B cell (primary cell): ENCODE measurements around the gene METTL9. TPM values are rescaled to one million over a fixed set of nuclear protein-coding genes. Genes with fewer than 3 reads are reported as not detected.

Source experiments
- ATAC-seq: fragments of 200-7000 bp; cut with Tn5 transposase; one replicate; pipeline ENCODE4 v1.10.0; 2021; ENCODE audit warnings: low read depth, mild to moderate bottlenecking, moderate number of reproducible peaks, moderate library complexity
- CTCF ChIA-PET: fragments of 350-600 bp; sonication (Branson Sonifier 250); formaldehyde crosslinking; loops from one replicate; lab custom pipeline; 2021; ENCODE audit warnings: antibody characterized with exemption, inconsistent platforms; lab: Charles Lee
- POLR2A ChIA-PET: fragments of 350-600 bp; sonication (Branson Sonifier 250); formaldehyde crosslinking; loops from one replicate; lab custom pipeline; 2021; ENCODE audit warnings: antibody characterized with exemption; lab: Charles Lee
- DNase-seq: peaks from one replicate; pipeline ENCODE4 v3.0.0; 2013
- H2AFZ ChIP-seq: 2 replicates; pipeline ENCODE4 v1.6.1; 2012; ENCODE audit warnings: mild to moderate bottlenecking, low read depth, low read length; ENCODE audit not compliant: insufficient read depth, poor library complexity, severe bottlenecking
- H3K27ac ChIP-seq, 2 donors: 1 replicate in 1 of 2; 2 replicates in 1 of 2; pipeline ENCODE4 v1.5.1; 2012 to 2013; ENCODE audit warnings: low read length in 2 of 2, mild to moderate bottlenecking in 2 of 2, moderate library complexity in 1 of 2
- H3K27me3 ChIP-seq, 4 experiments: fragments of 200-600 bp in 1 of 4; sonication (generic) in 1 of 4; replicated peaks in 1 of 4; 1 replicate in 2 of 4; 2 replicates in 2 of 4; pipeline versions ENCODE4 v1.6.1 to v1.7.0; 2013 to 2016; ENCODE audit warnings: low read length in 3 of 4, mild to moderate bottlenecking in 2 of 4, mixed read lengths in 1 of 4, moderate library complexity in 1 of 4; ENCODE audit not compliant: insufficient read depth in 4 of 4, control insufficient read depth in 3 of 4; ENCODE audit errors: control extremely low read depth in 1 of 4
- H3K36me3 ChIP-seq, 2 experiments: replicated peaks in 1 of 2; 1 replicate in 1 of 2; 2 replicates in 1 of 2; pipeline versions ENCODE4 v1.6.1 to v1.7.1; 2013; ENCODE audit warnings: low read length in 1 of 2; ENCODE audit not compliant: insufficient read depth in 2 of 2, control insufficient read depth in 1 of 2; ENCODE audit errors: control extremely low read depth in 1 of 2, extremely low read depth in 1 of 2
- H3K4me1 ChIP-seq, 2 donors: fragments of 200-600 bp in 1 of 2; sonication (generic) in 1 of 2; 1 replicate in 1 of 2; 2 replicates in 1 of 2; pipeline versions ENCODE4 v1.5.1 to v1.6.1; 2013 to 2017; ENCODE audit warnings: low read length in 2 of 2; ENCODE audit not compliant: control insufficient read depth in 2 of 2, insufficient read depth in 2 of 2
- H3K4me2 ChIP-seq: replicated peaks from 2 replicates; pipeline ENCODE3; 2012; ENCODE audit warnings: mild to moderate bottlenecking, low read depth, low read length; ENCODE audit not compliant: poor library complexity, severe bottlenecking
- H3K4me3 ChIP-seq, 5 experiments: fragments of 200-600 bp in 1 of 5; sonication (generic) in 1 of 5; 1 replicate in 3 of 5; 2 replicates in 2 of 5; pipeline versions ENCODE4 v1.5.1 to v1.7.0; 2011 to 2016; ENCODE audit warnings: low read length in 4 of 5, mild to moderate bottlenecking in 4 of 5, low read depth in 2 of 5, control low read depth in 1 of 5, moderate library complexity in 1 of 5; ENCODE audit not compliant: insufficient read depth in 1 of 5; ENCODE audit errors: control extremely low read depth in 1 of 5, extremely low read depth in 1 of 5
- H3K79me2 ChIP-seq: fragments of 200-600 bp; sonication (generic); one replicate; pipeline ENCODE4 v1.6.0; 2016; ENCODE audit warnings: low read length; ENCODE audit not compliant: control insufficient read depth, insufficient read depth
- H3K9ac ChIP-seq: fragments of 200-600 bp; sonication (generic); 2 replicates; pipeline ENCODE4 v1.6.1; 2017; ENCODE audit warnings: mild to moderate bottlenecking, low read length, moderate library complexity
- H3K9me3 ChIP-seq, 3 donors: one replicate each; pipeline versions ENCODE4 v1.6.1 to v1.7.1; 2013; ENCODE audit warnings: low read length in 2 of 3; ENCODE audit not compliant: control insufficient read depth in 2 of 3, insufficient read depth in 1 of 3; ENCODE audit errors: control extremely low read depth in 1 of 3
- H4K20me1 ChIP-seq: 2 replicates; pipeline ENCODE4 v1.6.0; 2012; ENCODE audit warnings: mild to moderate bottlenecking, low read length; ENCODE audit not compliant: insufficient read depth, control insufficient read depth, poor library complexity, severe bottlenecking
- H3K27ac Mint-ChIP-seq: one replicate; pipeline ENCODE4 v1.8.0; 2021; ENCODE audit warnings: mixed read lengths
- H3K27me3 Mint-ChIP-seq: one replicate; pipeline ENCODE4 v1.8.0; 2021; ENCODE audit warnings: mixed read lengths
- H3K4me1 Mint-ChIP-seq: one replicate; pipeline ENCODE4 v1.8.0; 2021; ENCODE audit warnings: mixed read lengths
- H3K4me3 Mint-ChIP-seq: one replicate; pipeline ENCODE4 v1.8.0; 2021; ENCODE audit warnings: mixed read lengths
- H3K9me3 Mint-ChIP-seq: one replicate; pipeline ENCODE4 v1.8.0; 2022; ENCODE audit warnings: mixed read lengths; ENCODE audit not compliant: insufficient read depth
- EZH2 ChIP-seq: IDR thresholded peaks from 2 replicates; pipeline ENCODE4 v1.6.1; 2012; ENCODE audit warnings: borderline replicate concordance, low read depth, mild to moderate bottlenecking, moderate library complexity, low read length; ENCODE audit not compliant: insufficient read depth, poor library complexity, severe bottlenecking
- WGBS: methylation state at CpG from one replicate; pipeline ENCODE4 v1.1.5; 2013; ENCODE audit warnings: missing lambda C conversion rate; ENCODE audit not compliant: insufficient coverage; 5-methylcytosine and 5-hydroxymethylcytosine counted together
- intact Hi-C: fragments of 100-400 bp; cut with micrococcal nuclease; formaldehyde crosslinking; loops from one replicate; pipeline ENCODE4 v1.10.0; 2022
- polyA plus RNA-seq: library from polyadenylated mRNA; depleted of rRNA; stranded (reverse); fragments of >200 nt; gene quantifications from 2 replicates; pipeline ENCODE4 v1.2.3, GENCODE V29; 2012
- total RNA-seq, 2 donors: library from RNA; stranded (reverse); fragments of 120-200 nt in 1 of 2; gene quantifications; 1 replicate in 1 of 2; 2 replicates in 1 of 2; pipeline versions ENCODE4 v1.2.3 to v1.2.4, GENCODE V29; 2013 to 2022
- TF ChIP-seq, protein P1 (sequence below): fragments of 200-600 bp; IDR thresholded peaks from one replicate; pipeline ENCODE4 v1.8.0; 2022; ENCODE audit warnings: antibody characterized with exemption, mild to moderate bottlenecking

Gene METTL9
- total and polyA plus RNA-seq, 2 donors (not counting 1 experiment from before 2014, with no cell fraction given), result 34.0 to 57.7 TPM

GRCh38 chr16:21654466-21654865 is 55.1 kb downstream of the METTL9 start:
- no CpG with 5 or more reads among the region's 1 CpG for WGBS
- H3K36me3 ChIP-seq, result peaks cover 0 to 5% of the 10 kb centered on the region in 2 experiments
- Mint-ChIP-seq H3K4me3 (no peak overlapping the region), H3K4me1 (peaks cover 78% of the 10 kb centered on the region), H3K9me3 (no peaks in the 10 kb centered on the region), H3K27ac (no peak overlapping the region), H3K27me3 (no peaks in the 10 kb centered on the region)
- ChIA-PET CTCF (interaction anchor here (7.8 kb wide), 1 partner anchor 9 kb away, joined by 159 read pairs; no protein-coding TSS in a partner anchor), POLR2A (interaction anchor here (1.1 kb wide), 1 partner anchor 9 kb away, joined by 4 read pairs; no protein-coding TSS in a partner anchor)
- ATAC-seq (no peak), DNase-seq (no peak)
- H2AFZ ChIP-seq, result no peak overlapping the region
- peaks cover 69 to 74% of the 10 kb centered on the region in 2 donors for H3K4me1 ChIP-seq
- no peak overlapping the region for H3K27ac ChIP-seq
- H3K4me3 ChIP-seq, result no peak overlapping the region
- no peak overlapping the region for H3K4me2 ChIP-seq
- H3K27me3 ChIP-seq, result no peaks in the 10 kb centered on the region
- H3K9ac ChIP-seq, result no peak overlapping the region
- TF ChIP-seq, protein P1, sequence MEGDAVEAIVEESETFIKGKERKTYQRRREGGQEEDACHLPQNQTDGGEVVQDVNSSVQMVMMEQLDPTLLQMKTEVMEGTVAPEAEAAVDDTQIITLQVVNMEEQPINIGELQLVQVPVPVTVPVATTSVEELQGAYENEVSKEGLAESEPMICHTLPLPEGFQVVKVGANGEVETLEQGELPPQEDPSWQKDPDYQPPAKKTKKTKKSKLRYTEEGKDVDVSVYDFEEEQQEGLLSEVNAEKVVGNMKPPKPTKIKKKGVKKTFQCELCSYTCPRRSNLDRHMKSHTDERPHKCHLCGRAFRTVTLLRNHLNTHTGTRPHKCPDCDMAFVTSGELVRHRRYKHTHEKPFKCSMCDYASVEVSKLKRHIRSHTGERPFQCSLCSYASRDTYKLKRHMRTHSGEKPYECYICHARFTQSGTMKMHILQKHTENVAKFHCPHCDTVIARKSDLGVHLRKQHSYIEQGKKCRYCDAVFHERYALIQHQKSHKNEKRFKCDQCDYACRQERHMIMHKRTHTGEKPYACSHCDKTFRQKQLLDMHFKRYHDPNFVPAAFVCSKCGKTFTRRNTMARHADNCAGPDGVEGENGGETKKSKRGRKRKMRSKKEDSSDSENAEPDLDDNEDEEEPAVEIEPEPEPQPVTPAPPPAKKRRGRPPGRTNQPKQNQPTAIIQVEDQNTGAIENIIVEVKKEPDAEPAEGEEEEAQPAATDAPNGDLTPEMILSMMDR, result no peak
- TF ChIP-seq EZH2, result no peak
- no peaks in the 10 kb centered on the region for H4K20me1 ChIP-seq
- intact Hi-C loops, result no loop called here
- peaks cover 0 to 6% (median 0%) of the 10 kb centered on the region in 3 donors for H3K9me3 ChIP-seq
- peaks cover 15% of the 10 kb centered on the region for H3K79me2 ChIP-seq

GRCh38 chr16:21654881-21655280 is 55.5 kb downstream of the METTL9 start:
- H4K20me1 ChIP-seq, result no peaks in the 10 kb centered on the region
- no peak overlapping the region for H2AFZ ChIP-seq
- CTCF ChIA-PET, result interaction anchor here (7.8 kb wide), 1 partner anchor 10 kb away, joined by 159 read pairs; no protein-coding TSS in a partner anchor
- H3K4me2 ChIP-seq, result no peak overlapping the region
- no peaks in the 10 kb centered on the region for H3K9me3 Mint-ChIP-seq
- H3K9ac ChIP-seq, result no peak overlapping the region
- intact Hi-C loops, result loop anchor here (5.0 kb wide), 1 partner anchor 642 kb away; the partner anchor contains the start of gene POLR3E
- H3K4me3 Mint-ChIP-seq, result no peak overlapping the region
- H3K27me3 Mint-ChIP-seq, result no peaks in the 10 kb centered on the region
- no peak for TF ChIP-seq EZH2
- TF ChIP-seq, protein P1, result no peak
- WGBS, result 100% methylated on average over 1 of the region's 2 CpGs
- H3K79me2 ChIP-seq, result peaks cover 15% of the 10 kb centered on the region
- POLR2A ChIA-PET, result interaction anchor here (1.1 kb wide), 1 partner anchor 9 kb away, joined by 4 read pairs; no protein-coding TSS in a partner anchor
- peaks cover 0 to 6% (median 0%) of the 10 kb centered on the region in 3 donors for H3K9me3 ChIP-seq
- no peaks in the 10 kb centered on the region for H3K27me3 ChIP-seq
- H3K4me1 ChIP-seq, result peaks cover 70 to 74% of the 10 kb centered on the region in 2 donors
- peaks cover 81% of the 10 kb centered on the region for H3K4me1 Mint-ChIP-seq
- no peak overlapping the region for H3K27ac ChIP-seq
- no peak for DNase-seq
- H3K4me3 ChIP-seq, result no peak overlapping the region
- H3K27ac Mint-ChIP-seq, result no peak overlapping the region
- no peak for ATAC-seq
- peaks cover 0 to 5% of the 10 kb centered on the region in 2 experiments for H3K36me3 ChIP-seq
